Keratinocyte (primary cell): ENCODE results near the gene RAI1. TPM values are rescaled to one million over a fixed set of nuclear protein-coding genes. Genes with fewer than 3 reads are reported as not detected.

Source experiments
- DNase-seq: peaks from one replicate; pipeline ENCODE4 v3.0.0-alpha.2; 2011; ENCODE audit warnings: low read depth, missing footprints, low spot score
- FAIRE-seq: peaks from 2 replicates; lab custom pipeline; 2011; peaks lifted over from hg19 to GRCh38; lab: Jason Lieb, UNC
- H2AFZ ChIP-seq: 2 replicates; pipeline ENCODE4 v1.6.0; 2012; ENCODE audit warnings: low read length, control low read depth, inconsistent platforms; ENCODE audit not compliant: control insufficient read depth
- H3K27ac ChIP-seq: 2 replicates; pipeline ENCODE4 v1.5.1; 2011; ENCODE audit warnings: low read length; ENCODE audit not compliant: control insufficient read depth, insufficient read depth
- H3K27me3 ChIP-seq: 3 replicates; pipeline ENCODE4 v1.6.0; 2011; ENCODE audit warnings: low read length; ENCODE audit not compliant: control insufficient read depth, insufficient read depth; ENCODE audit errors: extremely low read depth
- H3K36me3 ChIP-seq, 2 experiments: 2 replicates in 1 of 2; 3 replicates in 1 of 2; pipeline ENCODE4 v1.5.1; 2011; ENCODE audit warnings: low read length in 2 of 2, mild to moderate bottlenecking in 1 of 2; ENCODE audit not compliant: control insufficient read depth in 2 of 2, insufficient read depth in 2 of 2; ENCODE audit errors: extremely low read depth in 1 of 2
- H3K4me1 ChIP-seq: 3 replicates; pipeline ENCODE4 v1.5.1; 2011; ENCODE audit warnings: low read length; ENCODE audit not compliant: control insufficient read depth, insufficient read depth; ENCODE audit errors: extremely low read depth
- H3K4me2 ChIP-seq: 3 replicates; pipeline ENCODE4 v1.6.0; 2011; ENCODE audit warnings: low read depth, low read length; ENCODE audit not compliant: control insufficient read depth, insufficient read depth; ENCODE audit errors: extremely low read depth
- H3K4me3 ChIP-seq, 3 experiments: fragments of 200-600 bp in 1 of 3; sonication (generic) in 1 of 3; 2 replicates in 2 of 3; 3 replicates in 1 of 3; pipeline ENCODE4 v1.5.1; 2011 to 2016; ENCODE audit warnings: low read length in 3 of 3, mild to moderate bottlenecking in 3 of 3, control low read depth in 2 of 3, inconsistent platforms in 1 of 3, low read depth in 1 of 3, mixed read lengths in 1 of 3, mixed run types in 1 of 3, moderate library complexity in 1 of 3; ENCODE audit not compliant: control insufficient read depth in 2 of 3, insufficient read depth in 2 of 3; ENCODE audit errors: extremely low read depth in 1 of 3
- H3K79me2 ChIP-seq: 2 replicates; pipeline ENCODE4 v1.6.0; 2012; ENCODE audit warnings: low read length; ENCODE audit not compliant: control insufficient read depth, insufficient read depth
- H3K9ac ChIP-seq: 3 replicates; pipeline ENCODE4 v1.6.0; 2011; ENCODE audit warnings: low read length; ENCODE audit not compliant: control insufficient read depth, insufficient read depth; ENCODE audit errors: extremely low read depth
- H3K9me1 ChIP-seq: 3 replicates; pipeline ENCODE4 v1.6.0; 2011; ENCODE audit warnings: low read length; ENCODE audit not compliant: control insufficient read depth, insufficient read depth; ENCODE audit errors: extremely low read depth
- H3K9me3 ChIP-seq: 2 replicates; pipeline ENCODE4 v1.5.1; 2012; ENCODE audit warnings: low read depth, low read length; ENCODE audit not compliant: control insufficient read depth
- H4K20me1 ChIP-seq: 3 replicates; pipeline ENCODE4 v1.6.0; 2011; ENCODE audit warnings: low read length; ENCODE audit not compliant: control insufficient read depth, insufficient read depth; ENCODE audit errors: extremely low read depth
- EZH2 ChIP-seq: IDR thresholded peaks from one replicate; pipeline ENCODE4 v1.6.1; 2012; ENCODE audit warnings: inconsistent platforms, mild to moderate bottlenecking, low read length, moderate library complexity
- dilution Hi-C: fragments of 300-500 bp; cut with MboI; formaldehyde crosslinking; loops from one replicate; pipeline ENCODE4 v1.7.0; 2020; ENCODE audit warnings: low sequenced_read_pairs; ENCODE audit not compliant: extremely low pct_ligation_motif_present
- polyA plus RNA-seq, 5 experiments: library from polyadenylated mRNA; depleted of rRNA in 3 of 5; stranded (reverse) in 3 of 5; stranded (forward) in 1 of 5; unstranded in 1 of 5; fragments of >200 nt; gene quantifications; 1 replicate in 1 of 5; 2 replicates in 3 of 5; 3 replicates in 1 of 5; pipeline versions ENCODE4 v1.2.1 to v1.2.3, GENCODE V29; 2011 to 2012; ENCODE audit warnings: missing spikeins in 2 of 5, low read depth in 1 of 5, low replicate concordance in 1 of 5
- TF ChIP-seq, protein P1 (sequence below), 3 experiments: IDR thresholded peaks in 1 of 3; conservative IDR thresholded peaks in 1 of 3; optimal IDR thresholded peaks in 1 of 3; 2 replicates in 2 of 3; 3 replicates in 1 of 3; pipeline versions ENCODE3 to v1.5.1; 2011; ENCODE audit warnings: low read length in 3 of 3, mild to moderate bottlenecking in 3 of 3, moderate library complexity in 2 of 3, control low read depth in 1 of 3, inconsistent platforms in 1 of 3; ENCODE audit not compliant: insufficient read depth in 2 of 3; ENCODE audit errors: extremely low read depth in 1 of 3

RAI1 gene
- polyA plus RNA-seq, 1 donor (not counting 4 experiments of a cell fraction or from before 2014, with no cell fraction given) = 2.6 TPM

DNA sequence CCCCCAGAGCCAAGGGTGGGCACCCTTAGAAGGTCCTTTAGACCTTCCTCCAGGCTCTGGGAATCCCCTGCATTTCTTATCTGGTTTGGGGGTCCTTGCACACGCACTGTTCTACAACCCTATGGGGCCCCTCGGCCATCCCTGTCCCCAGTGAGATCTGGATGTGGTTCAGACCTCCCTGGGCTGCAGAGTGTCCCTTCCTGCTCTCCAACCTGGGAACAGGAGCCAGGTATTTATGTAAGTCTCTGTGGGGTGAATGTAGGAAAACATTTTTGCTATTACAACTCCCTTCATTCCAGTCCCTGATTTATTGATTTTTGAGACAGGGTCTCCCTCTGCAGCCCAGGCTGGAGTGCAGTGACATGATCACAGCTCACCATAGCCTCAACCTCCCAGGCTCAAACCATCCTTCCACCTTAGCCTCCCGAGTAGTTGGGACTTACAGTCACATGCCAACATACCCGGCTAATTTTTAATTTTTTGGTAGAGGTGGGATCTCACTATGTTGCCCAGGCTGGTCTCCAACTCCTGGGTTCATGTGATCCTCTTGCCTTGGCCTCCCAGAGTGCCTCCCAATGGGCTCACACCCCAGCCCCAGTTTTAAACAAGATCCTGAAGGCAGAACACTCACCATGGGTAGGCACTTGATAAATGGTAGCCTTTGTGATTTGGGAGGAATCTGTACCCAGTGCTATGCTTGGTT lies 61.6 kb downstream of the RAI1 start:
- Histone ChIP-seq H3K4me1 (peaks cover 46% of the 10 kb centered on the region), H3K79me2 (peaks cover 74% of the 10 kb centered on the region), H3K4me3 (no peak overlapping the region), H4K20me1 (no peaks in the 10 kb centered on the region), H3K9me1 (peaks cover 6% of the 10 kb centered on the region), H3K9ac (no peak overlapping the region), H3K27me3 (no peaks in the 10 kb centered on the region), H3K27ac (no peak overlapping the region), H2AFZ (no peak overlapping the region), H3K4me2 (no peak overlapping the region), H3K9me3 (no peaks in the 10 kb centered on the region), H3K36me3 (peaks cover under 1 to 4% of the 10 kb centered on the region in 2 experiments)
- dilution Hi-C loops = no loop called here
- TF ChIP-seq, protein P1, sequence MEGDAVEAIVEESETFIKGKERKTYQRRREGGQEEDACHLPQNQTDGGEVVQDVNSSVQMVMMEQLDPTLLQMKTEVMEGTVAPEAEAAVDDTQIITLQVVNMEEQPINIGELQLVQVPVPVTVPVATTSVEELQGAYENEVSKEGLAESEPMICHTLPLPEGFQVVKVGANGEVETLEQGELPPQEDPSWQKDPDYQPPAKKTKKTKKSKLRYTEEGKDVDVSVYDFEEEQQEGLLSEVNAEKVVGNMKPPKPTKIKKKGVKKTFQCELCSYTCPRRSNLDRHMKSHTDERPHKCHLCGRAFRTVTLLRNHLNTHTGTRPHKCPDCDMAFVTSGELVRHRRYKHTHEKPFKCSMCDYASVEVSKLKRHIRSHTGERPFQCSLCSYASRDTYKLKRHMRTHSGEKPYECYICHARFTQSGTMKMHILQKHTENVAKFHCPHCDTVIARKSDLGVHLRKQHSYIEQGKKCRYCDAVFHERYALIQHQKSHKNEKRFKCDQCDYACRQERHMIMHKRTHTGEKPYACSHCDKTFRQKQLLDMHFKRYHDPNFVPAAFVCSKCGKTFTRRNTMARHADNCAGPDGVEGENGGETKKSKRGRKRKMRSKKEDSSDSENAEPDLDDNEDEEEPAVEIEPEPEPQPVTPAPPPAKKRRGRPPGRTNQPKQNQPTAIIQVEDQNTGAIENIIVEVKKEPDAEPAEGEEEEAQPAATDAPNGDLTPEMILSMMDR (optimal IDR thresholded peaks at IDR 0.05 in 1 of 3, IDR thresholded peaks at IDR 0.05 in 1 of 3, conservative IDR thresholded peaks at IDR 0.05 in 1 of 3; ENCODE audit: extremely low read depth in 1 of 3, insufficient read depth in 2 of 3, low read length in 3 of 3) = no peak
- TF ChIP-seq EZH2 = no peak
- DNase-seq (no peak), FAIRE-seq (no peak)

DNA sequence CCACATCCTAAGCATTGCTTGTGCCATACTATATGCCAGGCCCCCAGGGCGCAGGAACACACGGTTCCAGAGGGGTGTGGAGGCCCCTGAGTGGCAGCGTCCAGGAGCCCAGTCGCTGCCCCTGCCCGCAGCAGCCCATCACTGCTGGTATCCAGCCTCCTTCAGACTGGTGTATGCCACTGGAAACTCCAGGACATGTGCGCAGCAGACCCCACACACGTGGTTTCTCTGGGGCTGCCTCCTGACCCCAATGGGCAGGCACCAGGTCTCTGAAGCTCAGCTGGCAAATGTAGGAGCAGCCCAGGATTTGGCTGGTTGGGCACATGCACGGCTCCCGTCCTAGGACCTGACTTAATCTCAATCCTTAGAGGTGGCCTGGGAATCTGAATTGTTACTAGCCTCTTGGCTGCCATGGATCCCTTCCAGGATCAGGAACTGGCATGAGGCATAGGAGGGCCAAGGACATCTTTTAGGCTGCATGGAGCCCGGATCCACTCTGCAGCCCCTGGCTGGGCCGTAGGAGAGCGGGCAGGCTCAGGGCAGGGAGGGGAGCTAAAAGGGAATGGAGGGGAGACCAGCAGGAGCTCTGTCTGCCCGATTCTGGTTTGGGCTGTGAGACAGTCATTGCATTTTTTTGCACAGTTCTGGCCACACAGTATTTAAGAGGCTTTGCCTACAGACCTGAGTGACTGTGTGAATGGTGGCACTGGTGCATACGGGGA lies 62.3 kb downstream of the RAI1 start:
- no peak overlapping the region for H2AFZ ChIP-seq
- no peak overlapping the region for H3K4me3 ChIP-seq
- H3K79me2 ChIP-seq = peaks cover 75% of the 10 kb centered on the region
- FAIRE-seq (no peak), DNase-seq (no peak)
- H3K27me3 ChIP-seq = no peaks in the 10 kb centered on the region
- no peaks in the 10 kb centered on the region for H3K9me3 ChIP-seq
- H3K9ac ChIP-seq = no peak overlapping the region
- H3K4me1 ChIP-seq = peaks cover 42% of the 10 kb centered on the region
- dilution Hi-C loops = no loop called here
- no peak overlapping the region for H3K4me2 ChIP-seq
- H3K9me1 ChIP-seq = peaks cover 6% of the 10 kb centered on the region
- no peak overlapping the region for H3K27ac ChIP-seq
- H4K20me1 ChIP-seq = no peaks in the 10 kb centered on the region
- TF ChIP-seq, protein P1 (optimal IDR thresholded peaks at IDR 0.05 in 1 of 3, IDR thresholded peaks at IDR 0.05 in 1 of 3, conservative IDR thresholded peaks at IDR 0.05 in 1 of 3; ENCODE audit: extremely low read depth in 1 of 3, insufficient read depth in 2 of 3, low read length in 3 of 3) = no peak
- no peak for TF ChIP-seq EZH2
- H3K36me3 ChIP-seq = peaks cover 1 to 4% of the 10 kb centered on the region in 2 experiments
